GM12878 (cell line): ENCODE measurements around the gene RGSL1. TPM values are rescaled to one million over a fixed set of nuclear protein-coding genes. Genes with fewer than 3 reads are reported as not detected.

ENCODE experiments used
- ATAC-seq: fragments of 200-7000 bp; cut with Tn5 transposase; 3 replicates; pipeline ENCODE4 v1.9.1; 2020; ENCODE audit warnings: mild to moderate bottlenecking, moderate library complexity
- BruUV-seq: library from RNA; stranded (reverse); fragments of 400-500 nt; replicated peaks from 2 replicates; lab custom pipeline; 2021; lab: Mats Ljungman, UMichigan
- CTCF ChIA-PET: fragments of 300-600 bp; sonication (Branson Sonifier 250); formaldehyde crosslinking; extraction: SDS; loops from one replicate; lab custom pipeline; 2021; ENCODE audit warnings: inconsistent platforms; lab: Yijun Ruan, JAX
- POLR2A ChIA-PET: fragments of 350-600 bp; formaldehyde crosslinking; extraction: SDS; loops from one replicate; lab custom pipeline; 2021; ENCODE audit warnings: inconsistent platforms; lab: Charles Lee
- RAD21 ChIA-PET: fragments of 300-600 bp; sonication (Branson Sonifier 250); formaldehyde crosslinking; loops from one replicate; lab custom pipeline; 2023; ENCODE audit warnings: antibody characterized with exemption; ENCODE audit not compliant: unreplicated experiment; lab: Charles Lee
- SMC1A ChIA-PET: fragments of 300-600 bp; sonication (Branson Sonifier 250); formaldehyde crosslinking; loops from one replicate; lab custom pipeline; 2023; ENCODE audit not compliant: unreplicated experiment, uncharacterized antibody; lab: Charles Lee
- DNase-seq: peaks from one replicate; pipeline ENCODE4 v3.0.0-alpha.2; 2011; ENCODE audit warnings: low read depth, low spot score
- FAIRE-seq: peaks from 3 replicates; lab custom pipeline; 2011; peaks lifted over from hg19 to GRCh38; lab: Jason Lieb, UNC
- H2AFZ ChIP-seq: 2 replicates; pipeline ENCODE4 v1.6.0; 2011; ENCODE audit warnings: low read depth, low read length, control low read depth; ENCODE audit not compliant: control insufficient read depth
- H3K27ac ChIP-seq: 2 replicates; pipeline ENCODE4 v1.5.1; 2011; ENCODE audit warnings: control low read depth; ENCODE audit not compliant: control insufficient read depth, insufficient read depth
- H3K27me3 ChIP-seq, 2 experiments: replicated peaks in 1 of 2; 2 replicates each; pipeline versions ENCODE4 v1.6.0 to v1.6.1; 2011; ENCODE audit warnings: low read length in 1 of 2; ENCODE audit not compliant: control insufficient read depth in 2 of 2, insufficient read depth in 2 of 2
- H3K36me3 ChIP-seq, 2 experiments: 2 replicates each; pipeline ENCODE4 v1.5.1; 2011; ENCODE audit warnings: low read length in 1 of 2; ENCODE audit not compliant: control insufficient read depth in 2 of 2, insufficient read depth in 2 of 2
- H3K4me1 ChIP-seq: 2 replicates; pipeline ENCODE4 v1.6.1; 2011; ENCODE audit warnings: mild to moderate bottlenecking, low read length, moderate library complexity, mixed read lengths; ENCODE audit not compliant: control insufficient read depth, insufficient read depth
- H3K4me2 ChIP-seq: 2 replicates; pipeline ENCODE4 v1.6.0; 2011; ENCODE audit warnings: control low read depth; ENCODE audit not compliant: control insufficient read depth, insufficient read depth
- H3K4me3 ChIP-seq: fragments of 200-600 bp; sonication (generic); 2 replicates; pipeline ENCODE4 v1.5.1; 2016
- H3K79me2 ChIP-seq: 2 replicates; pipeline ENCODE4 v1.6.0; 2011; ENCODE audit warnings: low read length; ENCODE audit not compliant: control insufficient read depth, insufficient read depth
- H3K9ac ChIP-seq: 2 replicates; pipeline ENCODE4 v1.8.0; 2011; ENCODE audit warnings: low read length, control low read depth, mixed read lengths; ENCODE audit not compliant: control insufficient read depth, insufficient read depth
- H3K9me3 ChIP-seq: replicated peaks from 3 replicates; pipeline ENCODE4 v1.5.1; 2011; ENCODE audit warnings: mild to moderate bottlenecking, low read length; ENCODE audit not compliant: control insufficient read depth, insufficient read depth
- H4K20me1 ChIP-seq: 2 replicates; pipeline ENCODE4 v1.6.0; 2011; ENCODE audit not compliant: control insufficient read depth, insufficient read depth
- CHD1 ChIP-seq: IDR thresholded peaks from 2 replicates; pipeline ENCODE4 v1.6.1; 2012; ENCODE audit warnings: low read depth, low read length, improper control_type of control experiment
- CREM ChIP-seq: IDR thresholded peaks from 2 replicates; pipeline ENCODE4 v1.6.1; 2014; ENCODE audit warnings: antibody characterized with exemption, low read depth
- E2F8 ChIP-seq: fragments of 450-650 bp; IDR thresholded peaks from 2 replicates; pipeline ENCODE4 v1.6.1; 2018; ENCODE audit warnings: mild to moderate bottlenecking, low read depth, moderate library complexity; ENCODE audit not compliant: partially characterized antibody
- FOXK2 ChIP-seq: fragments of 450-650 bp; IDR thresholded peaks from 2 replicates; pipeline ENCODE4 v1.6.1; 2017; ENCODE audit warnings: mild to moderate bottlenecking, moderate library complexity
- GABPA ChIP-seq: IDR thresholded peaks from 2 replicates; pipeline ENCODE4 v1.6.1; 2014; ENCODE audit warnings: antibody characterized with exemption, low read depth, mild to moderate bottlenecking, inconsistent platforms
- KLF5 ChIP-seq: fragments of 450-650 bp; IDR thresholded peaks from 2 replicates; pipeline ENCODE4 v1.6.1; 2014; ENCODE audit warnings: mild to moderate bottlenecking; ENCODE audit not compliant: partially characterized antibody
- POLR2A ChIP-seq: IDR thresholded peaks from 2 replicates; pipeline ENCODE4 v1.6.1; 2011; ENCODE audit warnings: low read depth, mild to moderate bottlenecking, low read length
- RCOR1 ChIP-seq: conservative IDR thresholded peaks from 2 replicates; pipeline ENCODE4 v1.6.1; 2012; ENCODE audit warnings: low read depth, low read length, improper control_type of control experiment
- WRNIP1 ChIP-seq: IDR thresholded peaks from 2 replicates; pipeline ENCODE4 v1.6.1; 2011; ENCODE audit warnings: low read depth, low read length, improper control_type of control experiment, borderline replicate concordance
- ZNF384 ChIP-seq: IDR thresholded peaks from 2 replicates; pipeline ENCODE4 v1.6.1; 2012; ENCODE audit warnings: low read depth, mild to moderate bottlenecking, low read length, improper control_type of control experiment, borderline replicate concordance
- WGBS: methylation state at CpG from one replicate; pipeline ENCODE4 v1.1.6; 2016; ENCODE audit warnings: low lambda C conversion rate; ENCODE audit not compliant: insufficient replicate concordance, insufficient coverage; ENCODE audit errors: missing lambda C conversion rate; 5-methylcytosine and 5-hydroxymethylcytosine counted together
- in situ Hi-C: fragments of 300-500 bp; cut with MboI; formaldehyde crosslinking; loops from 9 replicates; pipeline ENCODE4 v1.14.3; 2018; ENCODE audit warnings: mixed read lengths
- intact Hi-C: fragments of 100-400 bp; cut with micrococcal nuclease; formaldehyde crosslinking; loops from one replicate; pipeline ENCODE4 v1.14.2; 2022; ENCODE audit not compliant: unreplicated experiment
- polyA plus RNA-seq, 11 experiments: library from polyadenylated mRNA; depleted of rRNA in 4 of 11; unstranded in 6 of 11; stranded (reverse) in 5 of 11; fragments of >200 nt; fragmentation: Nextera tagmentation in 4 of 11; fragmentation: Illumina TruSeq in 1 of 11; extraction: Ambion mirVana in 4 of 11; extraction: Trizol in 1 of 11; gene quantifications; 1 replicate in 1 of 11; 2 replicates in 10 of 11; pipeline versions ENCODE4 v1.2.1 to v1.2.3, GENCODE V29; 2011 to 2016; ENCODE audit warnings: inconsistent platforms in 2 of 11, missing spikeins in 2 of 11, low read depth in 1 of 11
- total RNA-seq, 4 experiments: library from RNA; depleted of rRNA in 3 of 4; stranded (reverse); fragments of >200 nt in 3 of 4; fragmentation: Illumina TruSeq in 1 of 4; extraction: Trizol in 1 of 4; gene quantifications; 2 replicates each; pipeline versions ENCODE4 v1.2.1 to v1.2.3, GENCODE V29; 2013 to 2021
- TF ChIP-seq, protein P1 (sequence below), 3 experiments: IDR thresholded peaks in 2 of 3; conservative IDR thresholded peaks in 1 of 3; 2 replicates each; pipeline ENCODE4 v1.5.1; 2011; ENCODE audit warnings: low read depth in 3 of 3, low read length in 3 of 3, mild to moderate bottlenecking in 3 of 3, control low read depth in 2 of 3, moderate library complexity in 2 of 3, inconsistent platforms in 1 of 3, mixed read lengths in 1 of 3; ENCODE audit not compliant: control insufficient read depth in 2 of 3, insufficient read depth in 1 of 3; ENCODE audit errors: extremely low read depth in 1 of 3
- TF ChIP-seq, protein P2 (sequence below): fragments of 150-350 bp; IDR thresholded peaks from 2 replicates; pipeline ENCODE4 v1.6.1; 2016; ENCODE audit warnings: low read depth, low read length
- TF ChIP-seq, protein P3 (sequence below): IDR thresholded peaks from 2 replicates; pipeline ENCODE4 v1.6.1; 2012; ENCODE audit warnings: low read length, inconsistent platforms

RGSL1 gene
- total and polyA plus RNA-seq, 10 of the 15 experiments (the other 5 are each of a cell fraction or from before 2014, with no cell fraction given): 0.05 to 0.28 (median 0.27) TPM; not detected in 5

DNA sequence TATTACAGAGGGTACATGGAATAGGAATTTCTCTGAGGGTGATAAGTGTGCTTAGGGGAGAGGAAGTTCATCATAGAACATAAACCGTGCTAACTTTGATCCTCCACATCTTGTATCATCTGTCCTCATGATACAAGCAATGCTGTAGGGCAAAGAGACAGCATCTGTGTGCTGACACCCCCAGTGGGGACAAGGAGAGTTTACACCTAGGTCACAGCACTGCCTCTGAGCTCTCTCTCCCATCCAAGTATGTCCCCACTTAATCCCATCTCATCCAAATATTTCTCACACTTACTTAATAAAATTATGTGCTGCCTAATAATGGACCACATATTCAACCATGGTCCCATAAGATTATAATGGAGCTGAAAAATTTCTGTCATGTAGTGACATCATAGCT lies 45.2 kb upstream of the RGSL1 start (continued):
- TF ChIP-seq POLR2A: no peak
- TF ChIP-seq CREM: no peak
- TF ChIP-seq, protein P1, sequence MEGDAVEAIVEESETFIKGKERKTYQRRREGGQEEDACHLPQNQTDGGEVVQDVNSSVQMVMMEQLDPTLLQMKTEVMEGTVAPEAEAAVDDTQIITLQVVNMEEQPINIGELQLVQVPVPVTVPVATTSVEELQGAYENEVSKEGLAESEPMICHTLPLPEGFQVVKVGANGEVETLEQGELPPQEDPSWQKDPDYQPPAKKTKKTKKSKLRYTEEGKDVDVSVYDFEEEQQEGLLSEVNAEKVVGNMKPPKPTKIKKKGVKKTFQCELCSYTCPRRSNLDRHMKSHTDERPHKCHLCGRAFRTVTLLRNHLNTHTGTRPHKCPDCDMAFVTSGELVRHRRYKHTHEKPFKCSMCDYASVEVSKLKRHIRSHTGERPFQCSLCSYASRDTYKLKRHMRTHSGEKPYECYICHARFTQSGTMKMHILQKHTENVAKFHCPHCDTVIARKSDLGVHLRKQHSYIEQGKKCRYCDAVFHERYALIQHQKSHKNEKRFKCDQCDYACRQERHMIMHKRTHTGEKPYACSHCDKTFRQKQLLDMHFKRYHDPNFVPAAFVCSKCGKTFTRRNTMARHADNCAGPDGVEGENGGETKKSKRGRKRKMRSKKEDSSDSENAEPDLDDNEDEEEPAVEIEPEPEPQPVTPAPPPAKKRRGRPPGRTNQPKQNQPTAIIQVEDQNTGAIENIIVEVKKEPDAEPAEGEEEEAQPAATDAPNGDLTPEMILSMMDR (IDR thresholded peaks at IDR 0.05 in 2 of 3, conservative IDR thresholded peaks at IDR 0.05 in 1 of 3; ENCODE audit: control insufficient read depth in 2 of 3, extremely low read depth in 1 of 3, insufficient read depth in 1 of 3, low read depth in 3 of 3, low read length in 3 of 3): 0 out of 6 replicates have a peak, but pooled peaks of 1 of the 3 experiments have one; percentile 1

DNA sequence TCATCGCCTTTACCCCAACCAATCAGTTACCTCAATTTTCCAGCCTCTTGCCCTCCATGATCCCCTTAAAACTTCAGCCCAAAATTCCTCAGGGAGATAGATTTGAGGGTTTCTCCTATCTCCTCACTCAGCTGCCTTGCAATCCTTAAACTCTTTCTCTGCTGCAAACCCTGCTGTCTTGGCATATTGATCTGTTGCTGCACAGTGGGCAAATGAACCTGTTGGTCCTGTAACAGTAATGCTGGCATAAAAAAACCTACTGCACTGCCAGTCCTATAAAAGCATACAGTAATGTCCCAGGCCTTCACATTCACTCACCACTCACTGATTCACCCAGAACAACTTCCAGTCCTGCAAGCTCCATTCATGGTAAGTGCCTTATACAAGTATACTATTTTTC lies 44.4 kb upstream of the RGSL1 start:
- Histone ChIP-seq H2AFZ (no peak overlapping the region), H4K20me1 (no peaks in the 10 kb centered on the region), H3K79me2 (no peaks in the 10 kb centered on the region), H3K9me3 (no peaks in the 10 kb centered on the region; the same call in 2 of the 3 replicates), H3K9ac (no peak overlapping the region), H3K4me2 (no peak overlapping the region), H3K4me3 (no peak overlapping the region), H3K27ac (no peak overlapping the region), H3K4me1 (no peaks in the 10 kb centered on the region), H3K27me3 (no peaks in the 10 kb centered on the region), H3K36me3 (no peaks in the 10 kb centered on the region)
- 55% methylated on average over 1 of the region's 1 CpG for WGBS
- ChIA-PET RAD21 (interaction anchor here (1.3 kb wide), 1 partner anchor 262 kb away, joined by 5 read pairs; no protein-coding TSS in a partner anchor), SMC1A (interaction anchor here (1.0 to 1.7 kb wide), 2 partner anchors 9 to 189 kb away, joined by 3 to 13 read pairs; no protein-coding TSS in a partner anchor), CTCF (interaction anchor here (0.8 to 1.3 kb wide), 3 partner anchors 9 to 262 kb away, joined by 3 to 5 read pairs (median 3); no protein-coding TSS in a partner anchor), POLR2A (no interaction called here)
- intact Hi-C loops (no loop called here), in situ Hi-C loops (no loop called here)
- DNase-seq: no peak
- no peak for ATAC-seq
- FAIRE-seq: no peak
- no TSS peak for BruUV-seq
- TF ChIP-seq FOXK2 (no peak), KLF5 (no peak), CHD1 (no peak), E2F8 (no peak), RCOR1 (no peak), ZNF384 (no peak), WRNIP1 (no peak), GABPA (no peak)
- TF ChIP-seq, protein P2, sequence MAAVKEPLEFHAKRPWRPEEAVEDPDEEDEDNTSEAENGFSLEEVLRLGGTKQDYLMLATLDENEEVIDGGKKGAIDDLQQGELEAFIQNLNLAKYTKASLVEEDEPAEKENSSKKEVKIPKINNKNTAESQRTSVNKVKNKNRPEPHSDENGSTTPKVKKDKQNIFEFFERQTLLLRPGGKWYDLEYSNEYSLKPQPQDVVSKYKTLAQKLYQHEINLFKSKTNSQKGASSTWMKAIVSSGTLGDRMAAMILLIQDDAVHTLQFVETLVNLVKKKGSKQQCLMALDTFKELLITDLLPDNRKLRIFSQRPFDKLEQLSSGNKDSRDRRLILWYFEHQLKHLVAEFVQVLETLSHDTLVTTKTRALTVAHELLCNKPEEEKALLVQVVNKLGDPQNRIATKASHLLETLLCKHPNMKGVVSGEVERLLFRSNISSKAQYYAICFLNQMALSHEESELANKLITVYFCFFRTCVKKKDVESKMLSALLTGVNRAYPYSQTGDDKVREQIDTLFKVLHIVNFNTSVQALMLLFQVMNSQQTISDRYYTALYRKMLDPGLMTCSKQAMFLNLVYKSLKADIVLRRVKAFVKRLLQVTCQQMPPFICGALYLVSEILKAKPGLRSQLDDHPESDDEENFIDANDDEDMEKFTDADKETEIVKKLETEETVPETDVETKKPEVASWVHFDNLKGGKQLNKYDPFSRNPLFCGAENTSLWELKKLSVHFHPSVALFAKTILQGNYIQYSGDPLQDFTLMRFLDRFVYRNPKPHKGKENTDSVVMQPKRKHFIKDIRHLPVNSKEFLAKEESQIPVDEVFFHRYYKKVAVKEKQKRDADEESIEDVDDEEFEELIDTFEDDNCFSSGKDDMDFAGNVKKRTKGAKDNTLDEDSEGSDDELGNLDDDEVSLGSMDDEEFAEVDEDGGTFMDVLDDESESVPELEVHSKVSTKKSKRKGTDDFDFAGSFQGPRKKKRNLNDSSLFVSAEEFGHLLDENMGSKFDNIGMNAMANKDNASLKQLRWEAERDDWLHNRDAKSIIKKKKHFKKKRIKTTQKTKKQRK: no peak
- TF ChIP-seq, protein P3, sequence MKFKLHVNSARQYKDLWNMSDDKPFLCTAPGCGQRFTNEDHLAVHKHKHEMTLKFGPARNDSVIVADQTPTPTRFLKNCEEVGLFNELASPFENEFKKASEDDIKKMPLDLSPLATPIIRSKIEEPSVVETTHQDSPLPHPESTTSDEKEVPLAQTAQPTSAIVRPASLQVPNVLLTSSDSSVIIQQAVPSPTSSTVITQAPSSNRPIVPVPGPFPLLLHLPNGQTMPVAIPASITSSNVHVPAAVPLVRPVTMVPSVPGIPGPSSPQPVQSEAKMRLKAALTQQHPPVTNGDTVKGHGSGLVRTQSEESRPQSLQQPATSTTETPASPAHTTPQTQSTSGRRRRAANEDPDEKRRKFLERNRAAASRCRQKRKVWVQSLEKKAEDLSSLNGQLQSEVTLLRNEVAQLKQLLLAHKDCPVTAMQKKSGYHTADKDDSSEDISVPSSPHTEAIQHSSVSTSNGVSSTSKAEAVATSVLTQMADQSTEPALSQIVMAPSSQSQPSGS: no peak
